HG02938 (cell line): ENCODE results near the gene IFI6.
"Not testable (repeated sequence)": the region's sequence is repeated elsewhere in the genome, so short reads cannot be mapped to it uniquely, and the experiment has no call there.

ENCODE experiments used
- ATAC-seq: cut with Tn5 transposase; IDR thresholded peaks from one replicate; pipeline ENCODE4 v1.9.1; 2021; ENCODE audit warnings: mild to moderate bottlenecking, moderate library complexity; ENCODE audit not compliant: unreplicated experiment

The IFI6 gene

GRCh38 chr1:27652111-27652864 lies 19.7 kb downstream of the IFI6 start:
- ATAC-seq, result no peak

- no peak for ATAC-seq
These were observed 21.3 kb downstream of the IFI6 start for GRCh38 chr1:27650539-27651175.

- ATAC-seq, result no peak
These were observed 21.8 kb downstream of the IFI6 start for GRCh38 chr1:27650171-27650538.

GRCh38 chr1:27649306-27649635 lies 22.7 kb downstream of the IFI6 start:
- no peak for ATAC-seq

- no peak for ATAC-seq
These were observed 23.2 kb downstream of the IFI6 start for GRCh38 chr1:27648602-27649305.

- no peak for ATAC-seq
These were observed 24.7 kb downstream of the IFI6 start for GRCh38 chr1:27647328-27647727.

GRCh38 chr1:27646676-27647075 lies 25.3 kb downstream of the IFI6 start:
- no peak for ATAC-seq

GRCh38 chr1:27645071-27645415 lies 26.9 kb downstream of the IFI6 start:
- no peak for ATAC-seq

- ATAC-seq, result no peak
These were observed 27.5 kb downstream of the IFI6 start for GRCh38 chr1:27644369-27645070.

GRCh38 chr1:27643600-27644368 lies 28.2 kb downstream of the IFI6 start:
- no peak for ATAC-seq

GRCh38 chr1:27640514-27640913 lies 31.5 kb downstream of the IFI6 start:
- ATAC-seq, result not testable (repeated sequence)

- ATAC-seq, result no peak
These were observed 33.2 kb downstream of the IFI6 start for GRCh38 chr1:27638805-27639204.

- no peak for ATAC-seq
These were observed 33.8 kb downstream of the IFI6 start for GRCh38 chr1:27638047-27638734.

GRCh38 chr1:27635396-27636142 lies 36.4 kb downstream of the IFI6 start:
- ATAC-seq, result no peak

GRCh38 chr1:27634985-27635367 lies 37.0 kb downstream of the IFI6 start, which contains the start of gene FGR:
Gene FGR, minus strand, starts transcription at chr1:27635185. Its CDS starts 11,269 bp downstream, at chr1:27623916.
- ATAC-seq, result no peak

- ATAC-seq, result no peak
These were observed 37.6 kb downstream of the IFI6 start for GRCh38 chr1:27634177-27634984.

- ATAC-seq, result no peak
These were observed 38.3 kb downstream of the IFI6 start for GRCh38 chr1:27633640-27634176.

- no peak for ATAC-seq
These were observed 38.7 kb downstream of the IFI6 start for GRCh38 chr1:27633298-27633610.
